GM21447 (cell line): ENCODE measurements around the gene APOL1.
A peak's percentile ranks its signal among the peaks of the same experiment; 100 is the strongest.
"Not testable (repeated sequence)": the region's sequence is repeated elsewhere in the genome, so short reads cannot be mapped to it uniquely, and the experiment has no call there.

Experiments used
- ATAC-seq: cut with Tn5 transposase; IDR thresholded peaks from one replicate; pipeline ENCODE4 v1.9.1; 2021; ENCODE audit not compliant: unreplicated experiment

APOL1 gene

DNA sequence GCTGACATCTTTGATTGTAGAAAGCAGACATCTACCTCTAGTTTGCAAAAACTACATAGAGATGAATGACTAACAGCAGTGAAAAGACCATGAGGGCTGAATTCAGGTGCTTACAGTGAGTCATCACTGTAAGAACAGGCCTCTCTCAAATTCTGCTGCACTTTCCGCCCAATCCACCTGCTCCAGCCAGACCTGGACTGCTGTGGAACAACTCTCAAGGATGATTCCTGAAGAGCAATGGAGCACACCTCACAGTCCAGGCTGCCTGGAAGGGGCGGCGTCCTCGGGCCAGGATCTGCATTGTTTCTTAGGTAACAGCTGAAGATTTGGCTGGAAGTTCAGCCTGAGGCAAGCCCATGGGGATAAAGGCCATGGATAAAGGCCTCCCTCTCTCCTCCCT is 28.7 kb upstream of the APOL1 start:
- no peak for ATAC-seq

GRCh38 chr22:36225333-36225922 is 27.5 kb upstream of the APOL1 start:
- ATAC-seq = no peak

DNA sequence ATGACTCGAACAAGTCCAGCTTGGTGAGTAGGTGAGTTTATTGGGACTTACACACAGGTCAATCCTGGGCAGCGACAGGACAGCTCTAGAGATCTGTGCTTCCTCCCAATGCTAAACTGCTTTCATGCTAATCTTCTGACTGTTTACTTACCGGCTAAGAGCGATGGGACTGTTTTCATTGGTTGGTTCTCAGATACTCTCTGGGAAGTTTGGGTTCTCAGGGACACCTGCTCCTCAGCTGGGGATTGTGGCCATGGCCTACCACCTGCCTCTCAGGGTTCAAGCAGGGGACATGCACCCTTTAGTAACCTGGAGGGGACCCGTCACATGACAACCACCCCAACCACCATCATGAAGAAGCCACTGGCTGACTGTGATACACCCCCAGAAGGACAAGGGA is 26.7 kb upstream of the APOL1 start:
- ATAC-seq = no peak

DNA sequence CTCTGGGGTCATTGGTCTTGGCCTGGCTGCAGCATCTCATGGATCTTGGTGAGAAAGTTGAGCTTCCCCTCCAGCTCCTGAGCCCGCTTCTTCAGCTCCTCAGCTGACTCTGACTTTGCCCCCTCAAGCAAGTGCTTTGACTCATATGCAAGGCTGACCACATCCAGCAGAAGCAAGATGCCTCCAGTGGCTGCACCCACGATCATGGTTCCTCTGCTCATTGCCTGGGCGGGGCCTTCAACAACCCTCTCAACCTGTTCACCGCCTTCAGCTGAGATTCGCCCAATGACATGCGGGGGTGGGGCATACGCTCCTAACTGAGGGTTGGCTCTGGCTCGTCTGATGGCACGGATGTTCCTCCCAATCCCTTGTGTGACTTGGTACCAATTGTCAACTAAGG is 25.5 kb upstream of the APOL1 start:
- no peak for ATAC-seq

- ATAC-seq = no peak
Measured at GRCh38 chr22:36227806-36228205, 25.1 kb upstream of the APOL1 start.

DNA sequence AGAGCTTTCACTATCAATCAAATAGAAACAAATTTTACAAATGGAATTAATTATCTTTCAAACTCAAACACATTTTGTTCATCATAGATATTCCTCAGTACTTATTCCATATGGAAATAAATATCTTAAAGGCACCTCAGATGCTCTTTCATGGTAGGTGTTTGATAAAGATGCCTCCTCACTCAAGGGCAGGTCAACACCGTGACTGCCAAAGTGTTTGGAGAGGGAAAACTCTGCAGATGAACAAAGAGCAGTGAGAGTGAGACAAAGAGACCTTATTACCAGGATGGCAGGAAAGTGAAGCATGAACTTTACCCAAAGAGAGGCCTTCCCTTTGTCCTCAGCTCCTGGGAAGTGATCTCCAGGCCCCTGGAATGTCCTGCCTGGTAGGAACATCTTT is 24.6 kb upstream of the APOL1 start:
- ATAC-seq = not testable (repeated sequence)

- ATAC-seq = no peak
Measured at GRCh38 chr22:36228944-36229343, 24.0 kb upstream of the APOL1 start.

GRCh38 chr22:36229649-36230048 is 23.3 kb upstream of the APOL1 start:
- ATAC-seq = not testable (repeated sequence)

DNA sequence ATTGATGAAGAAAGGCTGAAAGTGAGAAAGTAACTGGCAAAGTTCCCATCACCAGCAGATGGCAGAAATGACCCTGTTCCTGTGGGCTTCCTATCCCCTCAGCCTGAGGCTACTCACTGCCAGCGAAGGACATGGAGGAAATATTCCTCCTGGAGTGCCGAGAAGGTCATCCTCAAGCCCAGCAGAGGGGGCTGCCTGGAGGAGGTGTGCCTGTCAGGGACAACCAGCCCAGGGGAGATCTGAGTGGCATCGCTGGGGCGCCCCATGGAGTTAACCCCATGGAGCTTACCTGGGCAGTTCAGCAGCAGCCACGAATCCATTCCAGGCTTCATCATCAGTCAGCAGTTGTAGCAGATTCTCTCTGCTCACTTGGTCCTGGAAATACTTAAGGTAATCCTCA is 21.9 kb upstream of the APOL1 start:
- ATAC-seq = not testable (repeated sequence)

- ATAC-seq = no peak
Measured at GRCh38 chr22:36232715-36233401, 20.1 kb upstream of the APOL1 start.

DNA sequence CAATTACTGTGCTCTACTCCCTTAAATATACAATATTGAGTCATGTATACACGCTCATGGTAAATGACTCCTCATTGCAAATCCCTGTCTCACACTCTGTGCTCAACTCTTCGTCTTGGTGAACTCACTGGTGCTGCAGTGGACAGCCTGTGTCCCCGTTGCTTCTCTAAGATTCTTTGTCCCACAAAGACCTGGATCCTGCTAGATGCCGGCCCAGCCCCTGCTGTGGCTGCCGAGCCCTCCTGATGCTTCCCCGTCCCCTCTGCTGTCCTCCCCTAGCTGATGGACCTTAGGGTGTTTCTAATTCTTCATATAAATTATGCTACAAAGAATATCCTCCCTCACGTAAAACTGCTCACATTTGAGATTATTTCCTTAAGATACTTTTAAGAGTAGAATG is 19.1 kb upstream of the APOL1 start:
- no peak for ATAC-seq

DNA sequence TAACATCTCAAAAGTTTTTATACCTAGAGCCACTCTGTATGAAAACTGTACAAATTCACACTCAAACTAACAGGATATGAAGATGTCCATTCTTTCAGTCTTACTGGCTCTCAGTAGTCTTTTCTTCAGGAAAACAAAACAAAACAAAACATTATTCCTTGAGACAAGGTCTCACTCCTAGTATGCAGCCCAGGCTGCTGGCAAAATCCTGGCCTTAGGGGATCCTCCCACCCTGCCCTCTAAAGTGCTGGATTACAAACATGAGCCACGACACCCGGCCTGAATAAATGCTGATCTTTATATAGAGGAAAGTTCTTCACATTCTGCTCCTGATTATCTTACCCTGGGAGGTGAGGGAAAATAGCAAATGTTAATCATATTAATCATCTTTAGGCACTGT is 18.7 kb upstream of the APOL1 start:
- ATAC-seq = no peak

DNA sequence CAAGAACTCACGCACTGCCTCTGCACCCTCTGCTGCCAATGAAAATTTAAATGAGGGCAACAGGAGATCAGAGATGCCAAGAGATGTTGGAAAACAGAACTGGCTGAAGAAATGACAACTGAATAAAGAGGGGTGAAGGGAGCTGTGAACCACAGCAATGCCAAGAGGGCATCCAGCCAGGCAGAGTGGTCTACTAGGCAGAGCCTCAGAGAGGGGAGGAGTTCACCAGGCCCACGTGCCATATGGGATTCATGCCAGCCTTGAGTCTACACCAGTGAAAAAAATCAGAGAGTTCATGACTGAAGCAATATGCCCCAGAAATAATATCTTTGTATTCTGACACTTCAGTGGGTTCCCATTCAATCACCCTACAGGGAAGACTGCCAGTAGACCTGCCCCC is 18.0 kb upstream of the APOL1 start:
- no peak for ATAC-seq

DNA sequence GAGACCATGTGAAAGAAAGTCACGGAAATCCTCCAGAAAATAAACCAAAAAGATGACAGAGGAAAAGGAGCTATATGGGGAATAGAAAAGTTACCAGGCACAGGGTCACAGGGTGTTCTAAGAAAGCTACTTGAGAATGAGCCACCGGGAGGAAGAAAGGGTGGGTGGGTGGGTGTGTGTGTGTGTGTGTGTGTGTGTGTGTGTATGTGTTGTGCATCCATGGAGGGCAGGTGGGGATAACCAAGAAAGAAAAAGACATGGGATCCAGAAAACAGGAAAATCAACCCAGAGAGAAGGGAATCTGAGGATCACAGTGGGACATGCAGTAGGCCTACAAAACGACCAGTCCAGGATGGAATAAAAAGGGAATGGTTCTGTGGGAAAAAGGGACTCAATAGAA is 17.3 kb upstream of the APOL1 start:
- no peak for ATAC-seq

GRCh38 chr22:36236388-36237319 is 16.3 kb upstream of the APOL1 start:
- no peak for ATAC-seq

GRCh38 chr22:36237462-36238372 is 15.2 kb upstream of the APOL1 start:
- no peak for ATAC-seq

GRCh38 chr22:36238373-36239149 is 14.4 kb upstream of the APOL1 start:
- ATAC-seq = no peak

DNA sequence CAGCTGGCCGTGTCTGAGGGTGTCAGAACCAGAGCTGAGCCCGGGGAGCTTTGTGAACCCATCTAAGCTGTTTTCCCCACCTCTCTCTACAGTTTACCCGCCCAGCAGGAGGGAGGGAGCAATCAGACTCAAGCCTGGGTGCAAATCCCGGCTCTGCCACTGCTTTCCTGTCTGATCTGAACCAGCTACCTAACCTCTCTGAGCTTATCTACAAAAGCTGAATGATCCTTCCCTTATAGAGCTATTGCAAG is 13.9 kb upstream of the APOL1 start:
- ATAC-seq = no peak

GRCh38 chr22:36239401-36240171 is 13.3 kb upstream of the APOL1 start, which contains the start of gene APOL2:
Gene APOL2, minus strand, starts transcription at chr22:36239527. Its CDS starts 6,365 bp downstream, at chr22:36233162.
- ATAC-seq = peak; percentile 85

DNA sequence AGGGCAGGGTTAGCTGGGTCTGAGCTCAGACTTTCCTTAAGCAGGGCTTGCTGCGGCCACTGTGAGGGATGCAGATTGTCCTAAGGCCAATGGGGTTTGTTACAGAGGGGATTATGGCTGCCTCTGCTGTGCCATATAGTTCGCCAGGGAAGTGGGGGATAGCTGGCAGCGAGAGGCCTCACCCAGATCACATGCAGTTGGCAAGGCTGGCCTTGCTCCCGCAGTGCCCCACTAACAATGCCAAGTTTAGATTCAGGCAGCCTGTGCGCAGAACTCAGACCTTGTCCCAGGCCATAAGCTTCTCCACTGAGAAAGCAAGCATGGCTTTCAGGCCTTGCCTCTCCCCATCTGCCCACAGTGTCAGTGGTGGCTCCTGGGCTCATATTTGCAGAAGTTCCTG is 8.9 kb upstream of the APOL1 start:
- no peak for ATAC-seq
